ENCODE data around the gene NIPAL3.
"Not testable (repeated sequence)": the region's sequence is repeated elsewhere in the genome, so short reads cannot be mapped to it uniquely, and the experiment has no call there.

GRCh38 chr1:24462128-24462527 is 46.5 kb downstream of the NIPAL3 start:
- TF ChIP-seq CTCF, POLR2A (IDR thresholded peaks at IDR 0.05): not testable (repeated sequence)
